Suprapubic skin (tissue), 3 donors: ENCODE measurements around the gene RRP8.

ENCODE experiments used
- EP300 ChIP-seq: sonication (generic); formaldehyde crosslinking; IDR thresholded peaks from one replicate; pipeline ENCODE4 v1.6.1; 2017; ENCODE audit warnings: antibody characterized with exemption
- TF ChIP-seq, protein P1 (sequence below), 2 donors: fragments of 200-600 bp in 1 of 2; fragments of 450-650 bp in 1 of 2; sonication (generic) in 1 of 2; IDR thresholded peaks; one replicate each; pipeline ENCODE4 v1.5.1; 2016 to 2019; ENCODE audit warnings: antibody characterized with exemption in 2 of 2, mild to moderate bottlenecking in 1 of 2, moderate library complexity in 1 of 2

DNA sequence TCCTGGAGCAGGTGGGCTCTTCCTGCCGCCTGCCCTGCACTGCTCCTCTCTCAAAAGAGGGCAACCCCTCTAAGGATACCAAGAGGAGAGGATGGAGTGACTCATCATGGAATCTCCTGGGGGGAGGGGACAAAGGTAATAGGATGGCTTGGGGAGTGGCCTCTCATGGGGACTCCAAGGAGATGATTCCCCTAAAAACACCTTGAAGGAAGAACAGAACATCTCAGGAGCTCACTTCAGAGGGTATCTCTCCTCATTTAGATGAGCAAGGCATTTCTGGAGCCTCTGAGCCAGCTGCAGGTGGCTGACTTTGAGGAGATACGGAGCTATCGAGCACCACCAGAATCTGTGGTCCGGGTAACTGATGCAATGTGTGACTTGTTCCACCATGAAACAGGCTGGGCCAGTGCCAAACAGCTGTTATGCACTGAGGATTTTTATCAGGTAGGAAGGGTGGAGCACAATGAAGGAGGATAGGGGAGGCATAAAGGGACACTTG, 40.2 kb downstream of the RRP8 start:
- TF ChIP-seq, protein P1, sequence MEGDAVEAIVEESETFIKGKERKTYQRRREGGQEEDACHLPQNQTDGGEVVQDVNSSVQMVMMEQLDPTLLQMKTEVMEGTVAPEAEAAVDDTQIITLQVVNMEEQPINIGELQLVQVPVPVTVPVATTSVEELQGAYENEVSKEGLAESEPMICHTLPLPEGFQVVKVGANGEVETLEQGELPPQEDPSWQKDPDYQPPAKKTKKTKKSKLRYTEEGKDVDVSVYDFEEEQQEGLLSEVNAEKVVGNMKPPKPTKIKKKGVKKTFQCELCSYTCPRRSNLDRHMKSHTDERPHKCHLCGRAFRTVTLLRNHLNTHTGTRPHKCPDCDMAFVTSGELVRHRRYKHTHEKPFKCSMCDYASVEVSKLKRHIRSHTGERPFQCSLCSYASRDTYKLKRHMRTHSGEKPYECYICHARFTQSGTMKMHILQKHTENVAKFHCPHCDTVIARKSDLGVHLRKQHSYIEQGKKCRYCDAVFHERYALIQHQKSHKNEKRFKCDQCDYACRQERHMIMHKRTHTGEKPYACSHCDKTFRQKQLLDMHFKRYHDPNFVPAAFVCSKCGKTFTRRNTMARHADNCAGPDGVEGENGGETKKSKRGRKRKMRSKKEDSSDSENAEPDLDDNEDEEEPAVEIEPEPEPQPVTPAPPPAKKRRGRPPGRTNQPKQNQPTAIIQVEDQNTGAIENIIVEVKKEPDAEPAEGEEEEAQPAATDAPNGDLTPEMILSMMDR (IDR thresholded peaks at IDR 0.05), result no peak
- TF ChIP-seq EP300, result no peak
